VCaP (cell line): ENCODE data around the gene GUCA2A.
A peak's percentile ranks its signal among the peaks of the same experiment; 100 is the strongest.

ENCODE experiments used
- H3K27ac ChIP-seq: fragments of 450-650 bp; 2 replicates; pipeline ENCODE4 v1.5.1; 2017
- CTCF ChIP-seq: fragments of 450-650 bp; conservative IDR thresholded peaks from 2 replicates; pipeline ENCODE4 v1.5.1; 2017; ENCODE audit warnings: mild to moderate bottlenecking, moderate library complexity

Gene GUCA2A

GRCh38 chr1:42128499-42128898, 36.0 kb downstream of the GUCA2A start:
- TF ChIP-seq CTCF, result no peak
- no peak overlapping the region for H3K27ac ChIP-seq

- peak overlapping the region; percentile 12 for H3K27ac ChIP-seq
- TF ChIP-seq CTCF, result no peak
Observed at GRCh38 chr1:42127767-42128166, 36.8 kb downstream of the GUCA2A start.

DNA sequence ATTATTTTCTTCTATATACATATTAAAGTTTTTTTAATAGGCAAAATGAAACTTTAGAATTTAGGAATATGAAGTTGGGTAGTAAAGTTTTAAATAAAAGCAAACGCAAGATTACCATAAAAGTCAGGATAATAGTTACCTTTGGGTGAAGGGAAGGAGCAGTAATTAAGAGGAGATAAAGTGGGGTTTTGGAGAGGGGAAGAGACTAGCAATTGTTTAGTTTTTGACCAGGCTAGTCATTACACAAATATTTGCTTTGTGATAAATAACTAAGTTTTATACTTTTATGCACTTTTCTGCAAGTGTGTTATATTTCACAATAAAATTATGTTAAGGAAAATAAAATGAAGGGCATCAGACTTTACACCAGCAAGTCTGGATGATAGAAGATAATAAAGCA, 39.0 kb downstream of the GUCA2A start:
- TF ChIP-seq CTCF, result no peak
- no peak overlapping the region for H3K27ac ChIP-seq

DNA sequence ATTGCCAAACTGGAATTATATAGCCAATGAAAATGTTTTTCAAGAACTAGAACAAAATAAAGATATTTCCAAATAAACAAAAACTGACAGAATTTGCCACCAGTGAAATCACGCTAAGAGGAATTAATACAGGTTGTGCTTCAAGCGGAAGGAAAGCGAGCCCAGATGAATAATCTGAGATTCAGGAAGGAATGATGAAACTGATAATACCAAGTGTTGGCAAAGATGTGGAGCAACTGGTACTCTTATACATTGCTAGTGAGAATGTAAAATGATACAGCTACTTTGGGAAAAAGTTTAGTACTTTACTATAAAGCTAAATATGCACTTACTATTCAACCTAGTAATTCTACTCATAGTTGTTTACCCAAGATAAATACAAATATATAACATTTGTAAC, 42.1 kb downstream of the GUCA2A start:
- no peak for TF ChIP-seq CTCF
- H3K27ac ChIP-seq, result no peak overlapping the region

DNA sequence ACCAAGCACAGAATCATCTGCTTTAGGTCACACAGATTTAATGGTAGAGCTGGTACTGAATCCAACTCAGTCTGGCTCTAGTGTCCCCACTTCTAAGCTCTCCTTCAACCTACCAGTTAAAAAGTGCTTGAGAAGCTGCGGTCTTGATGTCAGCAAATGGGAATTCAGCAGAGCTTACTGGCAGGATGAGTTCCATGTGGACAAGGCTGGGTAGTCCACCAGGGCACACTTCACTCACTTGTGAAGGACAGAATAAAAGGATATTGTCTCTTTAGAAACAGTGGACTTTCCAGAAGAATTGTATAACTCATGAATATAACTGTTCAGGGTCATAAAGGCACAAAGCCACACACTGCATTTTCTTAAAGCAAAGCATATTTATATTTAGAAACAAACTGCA, 46.4 kb downstream of the GUCA2A start:
- no peak for TF ChIP-seq CTCF
- no peak overlapping the region for H3K27ac ChIP-seq

GRCh38 chr1:42117214-42117613, 47.3 kb downstream of the GUCA2A start:
- no peak overlapping the region for H3K27ac ChIP-seq
- no peak for TF ChIP-seq CTCF

- H3K27ac ChIP-seq, result no peak overlapping the region
- no peak for TF ChIP-seq CTCF
Observed at GRCh38 chr1:42114229-42114628, 50.3 kb downstream of the GUCA2A start.
